ENCODE measurements around the gene ZNF827. TPM values are rescaled to one million over a fixed set of nuclear protein-coding genes. Genes with fewer than 3 reads are reported as not detected.

The ZNF827 gene
- total RNA-seq, 1 experiment from 2014 or later: 22.4 TPM

DNA sequence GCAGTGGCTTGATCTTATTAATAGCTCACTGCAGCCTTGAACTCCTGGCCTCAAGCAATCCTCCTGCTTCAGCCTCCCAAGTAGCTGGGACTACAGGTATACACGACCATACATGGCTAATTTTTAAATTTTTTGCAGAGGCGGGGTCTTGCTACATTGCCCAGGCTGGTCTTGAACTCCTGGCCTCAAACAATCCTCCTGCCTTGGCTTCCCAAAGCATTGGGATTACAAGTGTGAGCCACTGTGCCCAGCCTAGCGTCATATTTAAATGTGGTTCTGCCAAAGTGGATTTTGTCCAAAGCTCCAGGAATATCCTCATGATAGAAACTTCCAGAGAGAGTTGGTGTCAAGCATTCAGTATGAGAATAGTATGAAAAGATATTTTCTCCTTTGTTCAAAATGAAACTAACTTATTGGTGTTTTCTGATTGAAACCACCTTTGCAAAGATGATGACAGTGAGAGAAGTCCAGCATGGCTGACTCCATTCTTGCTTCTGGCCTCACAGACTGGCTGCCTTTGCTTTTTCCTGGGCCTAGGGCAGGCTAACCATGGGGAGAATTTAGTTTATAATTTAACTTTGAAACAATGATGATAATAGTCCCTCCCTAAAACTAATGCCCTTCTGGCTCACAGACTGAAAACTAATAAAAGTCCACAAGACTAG lies 129.6 kb downstream of the ZNF827 start:
- ChIA-PET CTCF (interaction anchor here (0.6 kb wide), 2 partner anchors 75 to 152 kb away, joined by 4 read pairs; no protein-coding TSS in a partner anchor), POLR2A (ENCODE audit: unreplicated experiment) (interaction anchor here (0.7 kb wide), 1 partner anchor 145 kb away, joined by 4 read pairs; no protein-coding TSS in a partner anchor)
- no peaks in the 10 kb centered on the region for H3K27me3 ChIP-seq (ENCODE audit: insufficient read depth, low read depth)
- 0 out of 2 replicates have a peak, but pooled peaks cover 3% of the 10 kb centered on the region for H3K79me2 ChIP-seq (ENCODE audit: low read depth)
- peaks cover 25% of the 10 kb centered on the region; the same call in 1 of the 2 replicates for H3K9me3 ChIP-seq (ENCODE audit: insufficient read depth, low read depth)
- peaks cover 38% of the 10 kb centered on the region for H3F3A ChIP-seq (ENCODE audit: insufficient read depth, low read depth)
- no peak overlapping the region for H3K4me3 ChIP-seq
- no peak overlapping the region for H2AFZ ChIP-seq
- BruUV-seq (replicated peaks): TSS peak; percentile 64
- H3K4me1 ChIP-seq (replicated peaks; ENCODE audit: insufficient read depth): peaks cover 31% of the 10 kb centered on the region
- intact Hi-C loops (cut with micrococcal nuclease; ENCODE audit: unreplicated experiment): loop anchor here (1.0 to 10.0 kb wide), 6 partner anchors 74 to 634 kb away; partner anchors contain the start of genes C4orf51 and MMAA
- peak overlapping the region; percentile 99 for H3K27ac ChIP-seq
- peaks cover 3% of the 10 kb centered on the region; the same call in 1 of the 2 replicates for H3K36me3 ChIP-seq (ENCODE audit: low read depth)
- H3K9me2 ChIP-seq (ENCODE audit: insufficient read depth): no peaks in the 10 kb centered on the region
- DNase-seq: no peak
- H3K4me2 ChIP-seq: peak overlapping the region; percentile 66
- TF ChIP-seq, protein P1, sequence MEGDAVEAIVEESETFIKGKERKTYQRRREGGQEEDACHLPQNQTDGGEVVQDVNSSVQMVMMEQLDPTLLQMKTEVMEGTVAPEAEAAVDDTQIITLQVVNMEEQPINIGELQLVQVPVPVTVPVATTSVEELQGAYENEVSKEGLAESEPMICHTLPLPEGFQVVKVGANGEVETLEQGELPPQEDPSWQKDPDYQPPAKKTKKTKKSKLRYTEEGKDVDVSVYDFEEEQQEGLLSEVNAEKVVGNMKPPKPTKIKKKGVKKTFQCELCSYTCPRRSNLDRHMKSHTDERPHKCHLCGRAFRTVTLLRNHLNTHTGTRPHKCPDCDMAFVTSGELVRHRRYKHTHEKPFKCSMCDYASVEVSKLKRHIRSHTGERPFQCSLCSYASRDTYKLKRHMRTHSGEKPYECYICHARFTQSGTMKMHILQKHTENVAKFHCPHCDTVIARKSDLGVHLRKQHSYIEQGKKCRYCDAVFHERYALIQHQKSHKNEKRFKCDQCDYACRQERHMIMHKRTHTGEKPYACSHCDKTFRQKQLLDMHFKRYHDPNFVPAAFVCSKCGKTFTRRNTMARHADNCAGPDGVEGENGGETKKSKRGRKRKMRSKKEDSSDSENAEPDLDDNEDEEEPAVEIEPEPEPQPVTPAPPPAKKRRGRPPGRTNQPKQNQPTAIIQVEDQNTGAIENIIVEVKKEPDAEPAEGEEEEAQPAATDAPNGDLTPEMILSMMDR (conservative IDR thresholded peaks at IDR 0.05): no peak
- no peak for TF ChIP-seq EZH2 (IDR thresholded peaks at IDR 0.05; ENCODE audit: low read depth)
- no peaks in the 10 kb centered on the region for H4K20me1 ChIP-seq (ENCODE audit: insufficient read depth)

- peak overlapping the region; percentile 69 for H3K4me2 ChIP-seq
- DNase-seq: peak; percentile 77 to 96
- ChIA-PET CTCF (interaction anchor here (0.6 kb wide), 1 partner anchor 153 kb away, joined by 4 read pairs; no protein-coding TSS in a partner anchor), POLR2A (ENCODE audit: unreplicated experiment) (interaction anchor here (0.6 to 0.7 kb wide), 3 partner anchors 68 to 204 kb away, joined by 4 to 6 read pairs (median 5); no protein-coding TSS in a partner anchor)
- BruUV-seq (replicated peaks): no TSS peak
- H3K27ac ChIP-seq: peak overlapping the region; percentile 99
- H3F3A ChIP-seq (ENCODE audit: insufficient read depth, low read depth): peaks cover 30% of the 10 kb centered on the region
- peaks cover 3% of the 10 kb centered on the region; the same call in 1 of the 2 replicates for H3K36me3 ChIP-seq (ENCODE audit: low read depth)
- H3K9me3 ChIP-seq (ENCODE audit: insufficient read depth, low read depth): peaks cover 25% of the 10 kb centered on the region; the same call in 1 of the 2 replicates
- TF ChIP-seq EZH2 (IDR thresholded peaks at IDR 0.05; ENCODE audit: low read depth): no peak
- TF ChIP-seq, protein P1 (conservative IDR thresholded peaks at IDR 0.05): no peak
- no peaks in the 10 kb centered on the region for H4K20me1 ChIP-seq (ENCODE audit: insufficient read depth)
- intact Hi-C loops (cut with micrococcal nuclease; ENCODE audit: unreplicated experiment): loop anchor here (1.0 to 10.0 kb wide), 6 partner anchors 73 to 633 kb away; partner anchors contain the start of genes C4orf51 and MMAA
- no peaks in the 10 kb centered on the region for H3K9me2 ChIP-seq (ENCODE audit: insufficient read depth)
- no peaks in the 10 kb centered on the region for H3K27me3 ChIP-seq (ENCODE audit: insufficient read depth, low read depth)
- H3K79me2 ChIP-seq (ENCODE audit: low read depth): 0 out of 2 replicates have a peak, but pooled peaks cover 3% of the 10 kb centered on the region
- peak overlapping the region; percentile 35; the same call in 1 of the 2 replicates for H3K4me3 ChIP-seq
- H2AFZ ChIP-seq: no peak overlapping the region
- peaks cover 26% of the 10 kb centered on the region for H3K4me1 ChIP-seq (replicated peaks; ENCODE audit: insufficient read depth)
Observed at GRCh38 chr4:145808021-145808650, 130.5 kb downstream of the ZNF827 start.

GRCh38 chr4:145805490-145805889 lies 133.1 kb downstream of the ZNF827 start:
- intact Hi-C loops (cut with micrococcal nuclease; ENCODE audit: unreplicated experiment): loop anchor here (10.0 kb wide), 1 partner anchor 631 kb away; no protein-coding TSS in a partner anchor
- H3K27me3 ChIP-seq (ENCODE audit: insufficient read depth, low read depth): no peaks in the 10 kb centered on the region
- H3K79me2 ChIP-seq (ENCODE audit: low read depth): 0 out of 2 replicates have a peak, but pooled peaks cover 3% of the 10 kb centered on the region
- H3K4me2 ChIP-seq: no peak overlapping the region
- H2AFZ ChIP-seq: no peak overlapping the region
- no peaks in the 10 kb centered on the region for H3K9me2 ChIP-seq (ENCODE audit: insufficient read depth)
- peaks cover 13% of the 10 kb centered on the region; the same call in 1 of the 2 replicates for H3K9me3 ChIP-seq (ENCODE audit: insufficient read depth, low read depth)
- H3K4me3 ChIP-seq: no peak overlapping the region
- POLR2A ChIA-PET (ENCODE audit: unreplicated experiment): interaction anchor here (0.6 kb wide), 1 partner anchor 140 kb away, joined by 3 read pairs; no protein-coding TSS in a partner anchor
- no peak overlapping the region for H3K27ac ChIP-seq
- TF ChIP-seq EZH2 (IDR thresholded peaks at IDR 0.05; ENCODE audit: low read depth): no peak
- no TSS peak for BruUV-seq (replicated peaks)
- H3K36me3 ChIP-seq (ENCODE audit: low read depth): peaks cover 3% of the 10 kb centered on the region; the same call in 1 of the 2 replicates
- H3K4me1 ChIP-seq (replicated peaks; ENCODE audit: insufficient read depth): peaks cover 23% of the 10 kb centered on the region
- CTCF ChIA-PET: interaction anchor here (0.6 kb wide), 1 partner anchor 18 kb away, joined by 5 read pairs; no protein-coding TSS in a partner anchor
- DNase-seq: peak in 1 of 2 experiments; percentile 38
- H3F3A ChIP-seq (ENCODE audit: insufficient read depth, low read depth): peaks cover 22% of the 10 kb centered on the region
- no peaks in the 10 kb centered on the region for H4K20me1 ChIP-seq (ENCODE audit: insufficient read depth)
